Ishikawa (cell line): ENCODE results near the gene VEPH1.

Source experiments
- CEBPB ChIP-seq: IDR thresholded peaks from 2 replicates; pipeline ENCODE4 v1.6.1; 2012
- CREB1 ChIP-seq: IDR thresholded peaks from 2 replicates; pipeline ENCODE4 v1.6.1; 2012; ENCODE audit warnings: low read depth
- EGR1 ChIP-seq: IDR thresholded peaks from 2 replicates; pipeline ENCODE4 v1.6.1; 2012
- EP300 ChIP-seq: IDR thresholded peaks from 2 replicates; pipeline ENCODE4 v1.6.1; 2012; ENCODE audit warnings: borderline replicate concordance
- FOXM1 ChIP-seq: IDR thresholded peaks from 2 replicates; pipeline ENCODE4 v1.6.1; 2012; ENCODE audit warnings: low read depth, borderline replicate concordance
- NFIC ChIP-seq: IDR thresholded peaks from 2 replicates; pipeline ENCODE4 v1.6.1; 2012
- RAD21 ChIP-seq: IDR thresholded peaks from 2 replicates; pipeline ENCODE4 v1.6.1; 2012; ENCODE audit warnings: low read depth
- TAF1 ChIP-seq: IDR thresholded peaks from 2 replicates; pipeline ENCODE4 v1.6.1; 2012; ENCODE audit warnings: low read depth, mild to moderate bottlenecking
- TCF12 ChIP-seq: IDR thresholded peaks from 2 replicates; pipeline ENCODE4 v1.6.1; 2012; ENCODE audit warnings: low read depth
- TEAD4 ChIP-seq: IDR thresholded peaks from 2 replicates; pipeline ENCODE4 v1.6.1; 2012
- USF1 ChIP-seq: IDR thresholded peaks from 2 replicates; pipeline ENCODE4 v1.6.1; 2012
- YY1 ChIP-seq: IDR thresholded peaks from 2 replicates; pipeline ENCODE4 v1.6.1; 2012; ENCODE audit warnings: low read depth
- ZBTB7A ChIP-seq: IDR thresholded peaks from 2 replicates; pipeline ENCODE4 v1.6.1; 2012; ENCODE audit warnings: low read depth
- TF ChIP-seq, protein P1 (sequence below): IDR thresholded peaks from 2 replicates; pipeline ENCODE4 v1.6.1; 2012; ENCODE audit warnings: low read depth, mild to moderate bottlenecking
- TF ChIP-seq, protein P2 (sequence below): IDR thresholded peaks from 2 replicates; pipeline ENCODE4 v1.6.1; 2012

The VEPH1 gene

GRCh38 chr3:157233923-157234322 lies 269.3 kb downstream of the VEPH1 start:
- TF ChIP-seq CREB1 = no peak
- no peak for TF ChIP-seq RAD21
- TF ChIP-seq, protein P1, sequence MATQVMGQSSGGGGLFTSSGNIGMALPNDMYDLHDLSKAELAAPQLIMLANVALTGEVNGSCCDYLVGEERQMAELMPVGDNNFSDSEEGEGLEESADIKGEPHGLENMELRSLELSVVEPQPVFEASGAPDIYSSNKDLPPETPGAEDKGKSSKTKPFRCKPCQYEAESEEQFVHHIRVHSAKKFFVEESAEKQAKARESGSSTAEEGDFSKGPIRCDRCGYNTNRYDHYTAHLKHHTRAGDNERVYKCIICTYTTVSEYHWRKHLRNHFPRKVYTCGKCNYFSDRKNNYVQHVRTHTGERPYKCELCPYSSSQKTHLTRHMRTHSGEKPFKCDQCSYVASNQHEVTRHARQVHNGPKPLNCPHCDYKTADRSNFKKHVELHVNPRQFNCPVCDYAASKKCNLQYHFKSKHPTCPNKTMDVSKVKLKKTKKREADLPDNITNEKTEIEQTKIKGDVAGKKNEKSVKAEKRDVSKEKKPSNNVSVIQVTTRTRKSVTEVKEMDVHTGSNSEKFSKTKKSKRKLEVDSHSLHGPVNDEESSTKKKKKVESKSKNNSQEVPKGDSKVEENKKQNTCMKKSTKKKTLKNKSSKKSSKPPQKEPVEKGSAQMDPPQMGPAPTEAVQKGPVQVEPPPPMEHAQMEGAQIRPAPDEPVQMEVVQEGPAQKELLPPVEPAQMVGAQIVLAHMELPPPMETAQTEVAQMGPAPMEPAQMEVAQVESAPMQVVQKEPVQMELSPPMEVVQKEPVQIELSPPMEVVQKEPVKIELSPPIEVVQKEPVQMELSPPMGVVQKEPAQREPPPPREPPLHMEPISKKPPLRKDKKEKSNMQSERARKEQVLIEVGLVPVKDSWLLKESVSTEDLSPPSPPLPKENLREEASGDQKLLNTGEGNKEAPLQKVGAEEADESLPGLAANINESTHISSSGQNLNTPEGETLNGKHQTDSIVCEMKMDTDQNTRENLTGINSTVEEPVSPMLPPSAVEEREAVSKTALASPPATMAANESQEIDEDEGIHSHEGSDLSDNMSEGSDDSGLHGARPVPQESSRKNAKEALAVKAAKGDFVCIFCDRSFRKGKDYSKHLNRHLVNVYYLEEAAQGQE = no peak
- no peak for TF ChIP-seq ZBTB7A
- TF ChIP-seq FOXM1 = no peak
- no peak for TF ChIP-seq NFIC
- TF ChIP-seq USF1 = no peak
- no peak for TF ChIP-seq EGR1
- TF ChIP-seq TAF1 = no peak
- TF ChIP-seq TEAD4 = no peak
- no peak for TF ChIP-seq EP300
- TF ChIP-seq, protein P2, sequence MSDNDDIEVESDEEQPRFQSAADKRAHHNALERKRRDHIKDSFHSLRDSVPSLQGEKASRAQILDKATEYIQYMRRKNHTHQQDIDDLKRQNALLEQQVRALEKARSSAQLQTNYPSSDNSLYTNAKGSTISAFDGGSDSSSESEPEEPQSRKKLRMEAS = no peak
- TF ChIP-seq CEBPB = no peak
- TF ChIP-seq TCF12 = no peak

DNA sequence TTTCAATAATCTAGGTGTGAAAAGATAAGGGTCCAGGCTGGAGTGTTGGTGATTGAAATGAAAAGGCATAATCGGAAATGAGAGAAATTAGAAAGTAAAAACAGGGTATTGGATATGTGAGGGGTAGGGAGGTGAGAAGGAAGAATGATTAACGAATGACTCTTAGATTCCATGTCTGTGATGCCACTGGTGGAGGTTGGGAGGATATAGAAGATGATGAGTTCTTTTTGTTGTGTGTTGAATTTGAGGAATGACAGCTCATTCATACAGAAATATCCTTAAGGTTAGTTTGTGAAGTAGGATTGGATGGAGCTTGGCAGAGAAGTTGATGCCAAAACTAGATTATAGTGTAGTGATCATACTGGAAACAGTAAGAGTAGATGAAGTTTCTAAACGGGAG lies 271.1 kb downstream of the VEPH1 start:
- TF ChIP-seq YY1 (no peak), TAF1 (no peak), FOXM1 (no peak), NFIC (no peak), TEAD4 (no peak), ZBTB7A (no peak)

GRCh38 chr3:157231071-157231470 lies 272.1 kb downstream of the VEPH1 start:
- TF ChIP-seq FOXM1 (no peak), CREB1 (no peak), TAF1 (no peak), RAD21 (no peak), EGR1 (no peak), TCF12 (no peak), ZBTB7A (no peak), EP300 (no peak)
- TF ChIP-seq, protein P2 = no peak

DNA sequence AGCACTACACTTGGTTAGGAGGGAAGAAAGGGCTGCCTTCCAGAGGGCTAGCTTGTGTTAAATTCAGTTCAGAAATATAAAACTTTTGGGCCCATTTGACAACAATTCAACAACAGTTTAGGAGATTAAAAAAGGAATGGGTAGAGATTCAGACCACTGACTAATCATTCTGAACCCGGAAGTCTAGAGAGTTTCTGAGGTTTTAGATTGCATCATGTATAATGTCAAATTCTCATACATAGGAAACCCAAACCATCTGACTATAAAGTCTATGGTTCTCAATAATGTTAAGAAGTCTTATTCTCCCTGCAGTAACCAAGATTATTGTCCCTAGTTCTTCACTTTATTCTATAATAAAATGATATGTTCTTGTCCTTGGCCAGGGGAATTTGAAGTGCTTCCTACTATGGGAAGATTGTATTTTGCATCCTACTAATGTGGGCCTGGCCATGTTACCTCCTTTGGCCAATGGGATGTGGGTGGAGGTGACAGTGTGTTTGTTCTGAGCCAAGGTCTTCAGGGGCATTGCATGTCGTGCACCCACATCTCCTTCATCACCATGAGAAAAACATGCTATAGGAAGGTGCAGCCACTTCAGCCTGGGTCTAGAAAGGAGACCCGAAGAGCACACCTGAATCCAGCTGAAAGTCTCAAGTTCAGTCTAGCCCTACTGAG lies 276.9 kb downstream of the VEPH1 start:
- no peak for TF ChIP-seq EGR1
- TF ChIP-seq CEBPB = no peak
- TF ChIP-seq, protein P2 = no peak
- TF ChIP-seq TAF1 = no peak
- TF ChIP-seq TCF12 = no peak
- TF ChIP-seq YY1 = no peak
- no peak for TF ChIP-seq USF1
- TF ChIP-seq NFIC = no peak
- TF ChIP-seq RAD21 = no peak
- TF ChIP-seq FOXM1 = no peak
- TF ChIP-seq EP300 = no peak
- TF ChIP-seq CREB1 = no peak
- TF ChIP-seq TEAD4 = no peak
- TF ChIP-seq ZBTB7A = no peak
- TF ChIP-seq, protein P1 = no peak

DNA sequence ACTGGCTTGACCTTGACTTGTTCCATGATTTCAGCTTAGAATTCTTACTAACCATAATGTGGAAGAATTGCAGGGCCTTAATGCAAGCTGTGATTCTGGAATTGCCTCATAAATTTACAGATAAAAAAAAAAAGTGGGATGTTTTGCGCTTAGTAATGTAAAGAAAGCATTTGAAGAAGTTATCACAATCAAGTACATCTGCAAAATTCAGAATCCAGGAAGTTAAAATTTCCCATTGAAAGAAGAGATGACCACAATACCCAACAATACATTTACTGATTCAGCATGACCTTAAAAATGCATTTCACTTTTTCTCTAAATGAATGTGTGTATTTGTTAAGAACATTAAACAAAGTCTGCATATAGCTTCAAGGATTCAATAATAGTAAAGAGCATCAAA lies 278.2 kb downstream of the VEPH1 start:
- TF ChIP-seq TEAD4 = no peak
- no peak for TF ChIP-seq YY1
- no peak for TF ChIP-seq EGR1
- TF ChIP-seq FOXM1 = no peak
- TF ChIP-seq, protein P2 = no peak
- TF ChIP-seq CREB1 = no peak
- no peak for TF ChIP-seq TCF12
- TF ChIP-seq NFIC = no peak
- no peak for TF ChIP-seq ZBTB7A
- no peak for TF ChIP-seq EP300
- TF ChIP-seq CEBPB = no peak
- TF ChIP-seq, protein P1 = no peak
- no peak for TF ChIP-seq RAD21
- TF ChIP-seq USF1 = no peak
- no peak for TF ChIP-seq TAF1
